ENCODE results near the gene ARHGAP10.
"Not testable (repeated sequence)": the region's sequence is repeated elsewhere in the genome, so short reads cannot be mapped to it uniquely, and the experiment has no call there.

ARHGAP10 gene

DNA sequence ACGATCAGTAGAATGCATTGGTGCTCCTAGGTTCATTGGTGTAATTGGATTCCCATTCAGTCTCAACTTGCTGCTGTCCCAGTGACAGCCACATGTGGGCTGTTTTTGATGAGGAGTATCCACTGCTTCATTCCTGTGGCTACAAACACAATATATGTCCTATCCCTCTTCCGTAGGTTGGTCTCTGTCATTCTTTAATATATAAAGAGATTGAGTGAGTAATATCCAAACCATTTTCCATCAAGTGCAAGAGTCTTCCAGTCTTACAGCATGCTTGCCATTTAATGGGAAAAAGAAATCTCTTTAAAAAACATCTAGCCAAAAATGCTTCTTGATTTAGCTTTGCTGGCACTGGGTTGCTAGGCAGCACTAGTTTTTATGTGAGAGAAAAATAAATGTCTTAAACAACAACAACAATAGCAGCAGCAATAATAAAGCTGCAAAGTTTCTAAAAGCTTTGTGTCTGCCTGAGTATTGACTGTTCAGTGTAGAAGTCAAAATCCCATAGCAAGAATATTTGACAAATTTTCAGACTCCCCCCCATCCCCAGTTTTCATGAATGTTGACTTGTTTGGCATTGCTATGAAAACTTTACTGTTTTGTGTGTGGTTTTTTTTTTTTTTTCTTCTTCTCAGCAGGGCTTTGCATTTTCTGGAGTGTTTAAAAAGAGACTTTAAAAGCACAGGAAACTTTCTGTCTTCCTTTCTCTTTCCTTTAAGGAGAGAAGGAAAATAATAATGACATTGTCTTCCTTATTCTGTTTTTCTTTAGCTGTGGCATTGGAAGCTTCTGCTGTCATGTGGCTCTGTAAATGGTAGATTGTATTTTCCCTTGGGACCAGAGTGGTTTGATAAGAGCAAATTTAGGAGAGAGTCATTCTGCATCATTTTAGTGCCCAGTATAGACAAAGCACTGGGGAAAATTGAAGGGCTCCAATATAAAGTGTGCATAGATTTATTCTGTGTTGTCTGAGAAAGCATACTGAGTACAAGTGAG, 244.3 kb downstream of the ARHGAP10 start:
- DNase-seq (ENCODE audit: low read depth in 1 of 2, low spot score in 1 of 2): no peak

DNA sequence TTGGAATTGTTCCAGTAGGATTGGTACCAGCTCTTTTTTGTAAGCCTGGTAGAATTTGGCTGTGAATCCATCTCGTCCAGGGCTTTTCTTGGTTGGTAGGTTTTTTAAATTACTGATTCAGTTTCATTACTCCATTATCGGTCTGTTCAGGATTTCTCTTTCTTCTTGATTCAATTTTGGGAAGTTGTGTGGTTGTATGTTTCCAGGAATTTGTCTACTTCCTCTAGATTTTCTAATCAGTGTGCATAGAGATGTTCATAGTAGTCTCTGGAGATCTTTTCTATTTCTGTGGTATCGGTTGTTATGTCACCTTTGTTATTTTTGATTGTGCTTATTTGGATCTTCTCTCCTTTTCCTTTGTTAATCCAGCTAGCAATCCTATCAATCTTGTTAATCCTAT, 248.7 kb downstream of the ARHGAP10 start:
- DNase-seq (ENCODE audit: low read depth in 1 of 2, low spot score in 1 of 2): no peak

DNA sequence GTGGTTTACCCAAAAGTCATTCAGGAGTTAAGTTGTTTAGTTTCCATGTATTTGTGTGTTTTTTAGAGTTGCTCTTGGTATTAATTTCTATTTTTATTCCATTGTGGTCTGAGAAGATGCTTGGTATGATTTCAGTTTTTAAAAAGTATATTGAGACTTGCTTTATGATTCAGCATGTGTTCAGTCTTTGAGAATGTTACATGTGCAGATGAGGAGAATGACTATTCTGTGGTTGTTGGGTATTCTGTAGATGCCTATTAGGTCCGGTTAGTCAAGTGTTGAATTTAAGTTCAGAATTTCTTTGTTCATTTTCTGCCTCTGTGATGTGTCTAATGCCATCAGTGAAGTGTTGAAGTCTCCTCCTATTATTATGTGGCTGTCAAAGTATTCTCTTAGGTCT, 249.4 kb downstream of the ARHGAP10 start:
- no peak for DNase-seq (ENCODE audit: low read depth in 1 of 2, low spot score in 1 of 2)

DNA sequence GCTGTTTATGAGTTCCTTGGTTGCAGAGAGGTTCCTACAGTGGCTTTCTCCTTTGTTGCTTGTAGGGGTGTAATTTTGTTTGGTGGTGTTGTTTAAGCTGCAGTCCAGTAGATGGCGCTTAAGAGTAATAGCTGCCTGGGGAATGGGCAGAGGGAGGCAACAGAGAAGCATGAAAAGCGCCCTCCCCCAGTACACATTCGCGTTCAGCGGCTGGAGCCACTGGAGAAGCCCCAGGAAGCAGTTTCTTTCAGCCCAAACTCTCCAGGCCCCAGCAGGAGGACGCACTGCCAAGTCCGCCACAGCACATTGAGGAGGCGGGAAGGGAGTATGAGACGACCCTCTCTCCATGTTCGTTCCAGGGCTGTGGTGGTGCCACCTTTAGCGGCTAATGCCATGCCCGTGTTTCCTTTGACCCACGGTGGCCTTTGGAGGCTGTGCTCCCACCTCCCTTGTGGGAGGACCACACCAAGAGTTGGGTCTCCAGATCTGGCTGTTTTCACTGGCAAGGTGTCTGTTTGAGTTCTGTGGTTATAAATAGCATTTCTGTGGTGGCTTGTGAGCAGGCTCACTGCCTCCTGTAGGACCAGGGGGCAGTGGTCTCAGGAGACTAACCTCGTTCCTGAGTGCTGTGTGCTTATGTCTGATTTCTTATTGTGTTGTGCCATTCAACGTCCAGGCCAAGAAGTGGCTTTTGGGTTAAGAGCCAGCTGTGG, 252.3 kb downstream of the ARHGAP10 start:
- DNase-seq (ENCODE audit: low read depth in 1 of 2, low spot score in 1 of 2): peak in 1 of 2 donors; percentile 4

DNA sequence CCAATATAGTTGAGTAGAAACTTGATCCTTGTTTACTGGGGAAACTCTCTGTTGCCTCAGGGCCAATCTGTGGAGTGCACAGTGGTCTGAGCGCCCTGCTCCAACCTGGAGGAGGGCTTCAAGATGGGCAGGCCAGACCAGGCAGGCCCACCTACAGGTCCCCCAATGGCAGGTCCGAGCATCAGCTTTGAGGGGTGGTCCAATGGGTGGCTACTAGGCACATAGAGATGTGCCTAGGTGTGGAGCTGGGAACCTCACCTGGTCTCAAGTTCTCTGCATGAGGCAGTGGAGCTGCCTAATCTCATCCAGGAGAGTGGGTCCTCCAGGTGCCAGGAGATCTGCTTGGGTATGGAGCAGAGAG, 252.9 kb downstream of the ARHGAP10 start:
- DNase-seq (ENCODE audit: low read depth in 1 of 2, low spot score in 1 of 2): no peak

DNA sequence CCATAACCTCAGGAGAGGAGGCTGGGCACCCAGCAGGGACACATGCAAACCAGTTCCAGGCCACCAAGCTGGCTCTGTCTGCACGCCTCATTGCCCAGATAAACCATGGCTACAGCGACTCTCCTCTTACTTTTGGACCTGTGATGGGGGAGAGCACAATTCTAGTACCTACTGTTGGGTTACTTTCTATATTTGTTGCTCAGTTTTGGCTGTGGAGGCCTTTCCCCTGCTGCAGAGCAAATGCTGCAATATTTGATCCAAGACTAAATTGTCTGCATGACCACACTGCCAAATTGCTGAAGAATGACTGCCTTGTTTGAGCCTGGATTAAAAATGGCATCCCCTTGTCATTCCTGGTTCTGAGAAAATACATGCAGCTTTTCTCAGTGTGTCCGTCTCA, 253.5 kb downstream of the ARHGAP10 start:
- DNase-seq (ENCODE audit: low read depth in 1 of 2, low spot score in 1 of 2): no peak

DNA sequence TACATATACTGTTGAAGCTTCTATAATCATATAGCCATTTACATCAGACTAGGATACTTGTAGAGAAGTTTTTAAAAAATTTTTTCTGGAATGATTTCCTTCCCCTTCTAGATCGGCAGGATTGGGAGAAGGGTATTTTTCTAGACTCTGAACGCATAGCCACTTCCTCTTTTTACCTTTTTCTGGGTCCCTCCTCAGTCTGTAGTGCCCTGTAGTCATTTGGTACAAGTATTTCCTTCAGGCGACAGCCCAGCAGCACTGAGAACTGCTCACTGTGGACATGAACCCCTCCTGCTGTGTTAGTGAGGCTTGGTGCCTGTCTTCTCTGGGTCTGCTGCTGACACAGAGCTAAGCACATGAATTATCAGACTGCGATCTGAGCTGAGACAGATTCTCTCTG, 255.4 kb downstream of the ARHGAP10 start:
- no peak for DNase-seq (ENCODE audit: low read depth in 1 of 2, low spot score in 1 of 2)

DNA sequence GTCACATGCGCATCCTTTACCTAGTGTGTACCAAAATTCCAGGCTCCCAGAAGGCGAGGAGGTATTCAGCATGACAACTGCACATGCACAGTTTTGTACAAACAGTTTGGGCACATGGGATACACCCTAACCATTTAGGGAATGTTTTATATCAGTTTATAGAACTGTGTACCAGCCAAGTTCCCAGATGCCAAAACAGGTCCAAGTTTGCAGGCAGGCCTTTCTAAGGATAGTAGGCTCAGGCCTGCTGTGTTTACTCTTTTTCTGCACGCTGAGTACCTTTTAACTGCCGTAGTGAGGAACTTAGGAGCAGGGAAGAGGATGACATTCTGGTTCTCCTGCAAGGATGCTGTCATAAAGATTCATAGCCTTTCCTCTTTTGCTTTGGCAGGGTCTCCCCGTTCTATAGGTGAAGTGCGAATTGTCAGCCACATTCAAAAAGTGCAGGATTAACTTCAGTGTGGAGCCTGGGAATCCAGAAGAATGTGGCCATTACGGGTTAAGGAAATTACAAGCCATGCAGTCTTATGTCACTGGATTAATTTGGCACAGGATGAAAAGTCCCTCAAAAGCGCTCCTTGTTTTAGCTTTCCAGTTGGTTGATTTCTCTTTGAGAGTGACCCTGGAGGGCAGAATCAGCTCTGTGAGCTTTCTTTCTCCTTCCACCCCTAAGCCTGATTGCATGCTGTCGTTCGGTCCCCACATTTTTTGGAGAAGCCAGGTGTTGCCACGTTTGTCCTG, 259.8 kb downstream of the ARHGAP10 start:
- DNase-seq (ENCODE audit: low read depth in 1 of 2, low spot score in 1 of 2): no peak

DNA sequence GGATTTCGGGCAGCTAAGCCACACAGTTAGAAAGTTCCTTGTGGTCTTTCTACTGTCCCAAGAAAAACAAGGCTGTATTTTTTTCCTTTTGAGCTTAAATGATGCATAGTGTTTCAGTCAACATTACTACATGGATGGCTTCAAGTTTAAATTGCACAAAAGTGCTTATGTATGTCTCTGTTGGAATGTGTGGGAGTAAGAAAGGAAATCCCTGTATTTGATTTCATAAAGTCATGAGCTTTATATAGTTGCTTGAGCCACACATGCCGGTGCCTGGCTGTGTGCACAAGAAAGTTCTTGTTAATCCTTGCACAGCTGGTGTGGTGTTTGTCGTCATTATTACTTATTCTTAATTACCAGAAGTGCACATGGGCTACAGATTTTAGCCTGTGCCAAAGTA, 262.2 kb downstream of the ARHGAP10 start:
- no peak for DNase-seq (ENCODE audit: low read depth in 1 of 2, low spot score in 1 of 2)

DNA sequence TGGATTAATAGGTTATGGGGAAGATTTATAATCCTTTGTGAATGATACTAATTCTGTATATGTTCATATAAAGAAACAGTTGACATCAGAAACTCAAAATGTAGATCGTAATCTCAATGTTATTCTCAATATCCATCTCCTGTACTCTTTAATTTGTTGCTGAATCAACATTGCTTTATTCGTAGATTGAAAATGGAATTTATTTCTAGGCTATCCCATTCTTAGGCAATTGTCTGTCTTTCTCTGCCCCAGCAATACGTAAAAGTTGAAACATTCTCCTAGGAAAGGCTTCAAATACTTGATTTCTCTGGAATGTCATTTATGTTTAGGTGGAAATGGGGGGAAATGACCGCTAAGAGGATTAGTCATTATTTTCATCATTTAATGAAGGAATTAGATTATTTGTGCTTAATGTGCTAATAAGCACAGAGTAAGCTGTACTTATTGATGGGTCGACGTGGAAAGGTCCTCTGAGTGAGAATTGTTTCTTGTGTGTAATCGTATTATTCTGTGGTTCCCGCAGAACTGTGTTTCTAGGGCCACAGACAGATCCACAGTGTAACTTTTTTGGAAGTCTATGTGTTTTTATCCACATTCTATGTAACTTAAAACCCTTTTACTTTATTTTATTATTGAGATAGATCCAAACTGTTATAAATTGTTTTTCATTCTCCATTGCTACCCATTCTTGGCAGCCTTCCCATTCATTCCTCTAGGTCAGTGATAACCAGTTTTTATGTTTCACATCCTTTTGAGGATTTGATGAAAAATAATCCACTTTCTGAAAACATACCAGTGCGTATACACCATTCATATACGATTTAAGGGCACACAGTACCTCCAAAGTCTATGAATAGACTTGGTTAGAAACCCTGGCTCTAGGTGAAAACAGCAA, 262.9 kb downstream of the ARHGAP10 start:
- no peak for DNase-seq (ENCODE audit: low read depth in 1 of 2, low spot score in 1 of 2)

DNA sequence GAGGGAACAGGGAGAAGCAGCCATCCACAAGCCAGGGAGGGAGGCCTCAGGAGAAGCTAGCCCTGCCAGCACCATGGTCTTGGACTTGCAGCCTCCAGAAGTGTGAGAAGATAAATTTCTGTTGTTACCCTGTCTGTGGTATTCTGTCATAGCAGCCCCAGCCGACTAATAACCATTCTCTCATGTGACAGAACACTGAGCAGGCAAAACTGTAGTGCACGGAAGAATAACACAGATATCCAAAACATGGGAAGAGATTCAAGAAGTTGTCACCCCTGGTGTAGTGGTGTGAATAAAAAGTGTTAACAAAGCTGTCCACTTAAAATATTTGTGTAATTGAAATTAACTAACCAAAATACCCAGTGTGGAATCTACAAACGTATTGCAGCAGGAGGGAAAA, 265.0 kb downstream of the ARHGAP10 start:
- no peak for DNase-seq (ENCODE audit: low read depth in 1 of 2, low spot score in 1 of 2)

DNA sequence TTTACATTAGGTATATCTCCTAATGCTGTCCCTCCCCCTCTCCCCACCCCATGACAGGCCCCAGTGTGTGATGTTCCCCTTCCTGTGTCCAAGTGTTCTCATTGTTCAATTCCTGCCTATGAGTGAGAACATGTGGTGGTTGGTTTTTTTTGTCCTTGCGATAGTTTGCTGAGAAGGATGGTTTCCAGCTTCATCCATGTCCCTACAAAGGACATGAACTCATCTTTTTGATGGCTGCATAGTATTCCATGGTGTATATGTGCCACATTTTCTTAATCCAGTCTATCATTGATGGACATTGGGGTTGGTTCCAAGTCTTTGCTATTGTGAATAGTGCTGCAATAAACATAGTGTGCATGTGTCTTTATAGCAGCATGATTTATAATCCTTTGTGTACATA, 268.1 kb downstream of the ARHGAP10 start:
- not testable (repeated sequence) for DNase-seq (ENCODE audit: low read depth in 1 of 2, low spot score in 1 of 2)

DNA sequence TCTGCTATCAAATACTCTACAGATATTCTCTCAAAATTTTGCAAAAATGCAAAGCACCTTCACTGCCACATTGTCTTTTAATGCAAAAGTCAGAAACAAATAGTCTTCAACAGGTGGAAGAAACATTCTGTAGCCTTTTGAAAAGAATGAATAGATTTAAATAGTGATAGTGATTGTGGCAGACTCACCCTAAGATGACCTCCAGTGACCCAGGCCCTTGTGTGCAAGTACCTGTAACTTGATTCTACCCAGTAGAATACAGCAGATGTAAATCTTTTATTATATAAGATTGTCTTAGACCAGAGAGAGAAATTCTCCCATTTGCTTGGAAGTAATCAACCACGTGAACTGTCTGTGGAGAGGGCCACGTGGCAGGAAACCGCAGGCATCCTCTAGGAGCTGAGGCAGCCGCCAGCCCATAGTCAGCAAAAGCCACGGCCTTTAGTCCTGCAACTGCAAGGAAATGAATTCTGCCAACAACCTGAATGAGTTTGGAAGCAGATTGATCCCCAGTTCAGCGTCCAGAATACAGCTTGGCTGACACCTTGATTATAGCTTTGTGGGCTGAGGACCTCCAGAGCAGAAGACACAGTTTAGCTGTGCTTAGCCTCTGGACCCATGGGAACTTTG, 272.5 kb downstream of the ARHGAP10 start:
- DNase-seq (ENCODE audit: low read depth in 1 of 2, low spot score in 1 of 2): no peak

DNA sequence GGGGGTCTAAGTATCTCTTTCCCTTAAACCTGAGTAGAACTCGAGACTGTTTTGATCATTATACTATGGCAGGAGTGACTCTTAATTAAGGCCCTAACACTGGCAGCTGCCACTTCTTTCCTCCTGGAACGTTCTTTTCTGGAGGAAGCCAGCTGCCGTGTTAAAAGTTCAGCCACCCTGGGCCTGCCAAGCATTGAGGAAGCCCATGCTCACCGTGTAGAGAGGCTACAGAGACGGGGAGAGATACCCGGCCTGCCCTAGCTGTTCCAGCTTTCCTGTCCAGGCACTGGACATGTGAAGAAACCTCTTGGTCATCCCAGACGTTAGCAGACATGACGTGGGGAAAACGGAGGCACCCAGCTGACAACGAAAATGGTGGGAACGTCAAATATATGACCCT, 274.1 kb downstream of the ARHGAP10 start:
- no peak for DNase-seq (ENCODE audit: low read depth in 1 of 2, low spot score in 1 of 2)

DNA sequence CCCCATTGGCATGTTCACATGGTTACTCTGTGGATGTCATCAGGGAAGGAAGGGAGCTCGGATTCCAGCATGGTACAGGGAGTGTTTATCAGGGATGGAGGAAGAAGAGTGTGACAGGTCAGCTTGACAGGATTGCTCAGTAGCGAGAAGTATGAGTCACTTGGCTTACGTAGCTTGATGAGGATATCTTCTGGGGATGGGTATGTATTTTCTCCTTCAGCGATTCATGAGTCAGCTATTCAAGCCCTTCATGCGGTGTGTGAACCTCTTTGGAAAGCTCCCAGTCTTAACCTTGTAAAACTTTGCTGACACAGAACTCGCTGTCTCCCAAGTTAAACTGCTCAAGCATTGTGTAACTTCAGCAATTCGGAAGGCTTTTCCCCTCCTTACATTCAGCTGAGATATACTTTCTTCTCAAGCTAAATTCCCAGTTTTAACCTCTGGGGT, 275.4 kb downstream of the ARHGAP10 start:
- no peak for DNase-seq (ENCODE audit: low read depth in 1 of 2, low spot score in 1 of 2)

DNA sequence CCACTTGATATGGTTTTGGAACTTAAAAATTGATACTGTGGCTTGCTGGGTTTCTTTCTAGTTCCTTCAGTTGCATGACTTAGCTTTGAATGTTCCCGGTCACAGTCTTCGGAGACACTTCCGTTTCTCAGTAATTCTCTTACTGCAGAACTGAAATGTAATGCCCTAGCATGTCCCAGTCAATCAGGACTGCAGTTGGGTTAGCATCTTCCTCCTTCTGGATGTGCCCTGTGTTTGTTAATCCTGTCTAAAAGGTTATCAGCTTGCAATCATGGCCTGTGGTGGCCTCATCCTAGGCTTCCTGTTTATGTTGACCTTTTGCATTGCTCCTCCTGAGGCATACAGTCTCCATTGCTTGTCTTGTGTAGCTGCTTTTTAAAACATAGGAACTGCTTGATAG, 275.9 kb downstream of the ARHGAP10 start:
- DNase-seq (ENCODE audit: low read depth in 1 of 2, low spot score in 1 of 2): no peak

DNA sequence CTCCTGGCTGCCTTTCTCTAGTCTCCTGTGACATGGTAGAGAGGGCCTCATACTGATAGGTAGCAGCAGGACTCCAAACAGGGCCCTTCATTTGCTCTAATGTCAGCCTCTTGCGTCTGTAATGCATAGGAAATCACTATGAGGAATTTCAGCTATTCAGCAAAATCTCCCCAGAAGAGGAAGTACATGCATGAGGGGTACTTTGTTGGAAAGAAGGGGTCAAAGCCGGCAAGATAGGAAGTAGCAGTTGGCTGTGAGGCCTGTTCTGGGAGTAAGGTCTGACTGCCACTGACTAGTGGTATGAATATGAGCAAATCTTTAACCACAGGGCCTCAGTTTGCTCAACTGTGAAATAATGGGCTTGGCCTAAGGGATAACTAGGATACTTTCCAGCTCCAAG, 283.2 kb downstream of the ARHGAP10 start:
- DNase-seq (ENCODE audit: low read depth in 1 of 2, low spot score in 1 of 2): no peak

DNA sequence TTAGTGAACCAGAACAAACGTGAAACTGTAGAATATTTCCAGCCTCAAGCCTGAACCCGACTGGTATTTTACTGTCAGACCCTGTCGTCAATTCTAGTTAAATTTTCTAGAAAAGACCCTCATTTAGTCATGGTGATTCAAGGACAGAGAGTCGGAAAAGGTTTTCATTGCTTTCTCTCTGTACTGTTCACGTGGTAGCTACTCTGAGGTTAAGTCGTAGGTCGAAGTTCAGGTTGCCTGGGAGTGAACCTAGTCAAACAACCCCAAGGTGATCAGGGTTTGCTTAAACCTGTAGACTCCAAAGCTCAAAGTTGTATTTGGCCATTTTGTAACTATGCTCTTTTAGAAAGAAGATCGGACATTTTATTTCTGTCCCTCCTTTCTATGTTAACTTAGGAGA, 283.6 kb downstream of the ARHGAP10 start:
- no peak for DNase-seq (ENCODE audit: low read depth in 1 of 2, low spot score in 1 of 2)

DNA sequence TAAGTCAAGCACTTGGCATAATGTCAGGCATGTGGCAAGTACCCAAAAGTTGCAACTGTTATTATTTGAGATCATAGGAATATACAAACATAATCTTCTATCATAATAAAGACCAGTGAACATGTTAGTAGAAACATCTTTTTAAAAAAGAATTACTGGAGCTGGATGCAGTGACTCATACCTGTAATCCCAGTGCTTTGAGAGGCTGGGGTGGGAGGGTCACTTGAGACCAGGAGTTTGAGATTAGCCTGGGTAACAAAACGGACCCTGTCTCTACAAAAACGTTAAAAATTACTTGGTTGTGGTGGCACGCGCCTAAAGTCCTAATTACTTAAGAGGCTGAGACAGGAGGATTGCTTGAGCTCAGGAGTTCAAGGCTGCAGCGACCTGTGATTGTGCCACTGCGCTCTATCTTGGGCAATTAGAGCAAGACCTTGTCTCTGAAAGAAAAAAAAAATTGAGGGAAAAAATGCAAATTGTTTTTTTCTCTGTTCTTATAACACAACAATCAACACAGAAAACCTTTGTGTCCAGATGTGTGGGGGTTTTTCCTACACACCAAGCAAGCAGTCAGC, 284.3 kb downstream of the ARHGAP10 start:
- DNase-seq (ENCODE audit: low read depth in 1 of 2, low spot score in 1 of 2): no peak

DNA sequence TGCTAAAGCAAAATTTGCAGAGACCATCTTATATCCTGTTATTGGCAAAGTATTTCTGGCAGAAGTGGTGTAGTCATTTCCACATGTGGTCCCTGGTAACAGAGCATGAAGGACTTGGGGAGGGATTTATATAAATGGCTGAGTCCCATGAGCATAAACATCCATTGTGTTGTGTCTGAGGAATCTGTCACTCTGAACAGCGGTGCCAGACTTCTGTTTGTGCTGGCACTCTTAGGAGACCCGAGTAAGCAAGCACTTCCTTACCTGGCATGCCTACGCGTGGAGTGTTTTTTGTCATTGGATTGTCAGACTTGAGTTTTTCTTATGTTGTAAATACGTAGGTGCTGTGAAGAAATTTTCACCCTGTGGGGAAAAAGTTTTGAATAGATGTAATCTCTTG, 285.9 kb downstream of the ARHGAP10 start:
- no peak for DNase-seq (ENCODE audit: low read depth in 1 of 2, low spot score in 1 of 2)
